HG03045 (cell line): ENCODE data around the gene PNPLA1.

ENCODE experiments used
- ATAC-seq: cut with Tn5 transposase; IDR thresholded peaks from one replicate; pipeline ENCODE4 v1.9.1; 2021; ENCODE audit warnings: mild to moderate bottlenecking, moderate library complexity; ENCODE audit not compliant: unreplicated experiment

The PNPLA1 gene

DNA sequence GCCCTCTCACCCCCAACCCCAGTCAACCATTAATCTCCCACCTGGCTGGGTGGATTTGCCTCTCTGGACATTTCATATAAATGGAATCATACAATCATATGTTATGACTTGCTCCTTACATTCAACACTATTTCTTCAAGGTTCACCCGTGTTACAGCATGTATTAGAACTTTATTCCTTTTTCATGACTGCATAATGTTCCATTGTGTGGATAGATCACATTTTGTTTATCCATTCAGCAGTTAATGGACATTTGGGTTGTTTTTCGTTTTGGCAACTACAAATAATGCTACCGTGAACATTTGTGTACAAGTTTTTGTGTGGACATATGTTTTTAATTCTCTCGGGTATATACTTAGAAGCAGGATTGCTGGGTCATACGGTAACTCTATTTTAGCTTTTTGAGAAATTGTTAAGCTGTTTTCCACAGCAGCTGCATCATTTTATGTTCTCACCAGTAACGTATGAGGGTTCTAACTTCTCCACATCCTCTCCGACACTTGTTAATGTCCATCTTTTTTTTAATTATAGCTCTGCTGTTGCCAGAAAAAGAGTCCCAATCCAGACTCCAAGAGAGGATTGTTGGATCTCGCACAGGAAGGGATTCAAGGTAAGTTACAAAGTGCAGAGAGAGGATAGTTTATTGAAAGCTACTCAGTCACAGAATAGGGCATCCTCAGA lies 82.8 kb downstream of the PNPLA1 start:
- no peak for ATAC-seq

DNA sequence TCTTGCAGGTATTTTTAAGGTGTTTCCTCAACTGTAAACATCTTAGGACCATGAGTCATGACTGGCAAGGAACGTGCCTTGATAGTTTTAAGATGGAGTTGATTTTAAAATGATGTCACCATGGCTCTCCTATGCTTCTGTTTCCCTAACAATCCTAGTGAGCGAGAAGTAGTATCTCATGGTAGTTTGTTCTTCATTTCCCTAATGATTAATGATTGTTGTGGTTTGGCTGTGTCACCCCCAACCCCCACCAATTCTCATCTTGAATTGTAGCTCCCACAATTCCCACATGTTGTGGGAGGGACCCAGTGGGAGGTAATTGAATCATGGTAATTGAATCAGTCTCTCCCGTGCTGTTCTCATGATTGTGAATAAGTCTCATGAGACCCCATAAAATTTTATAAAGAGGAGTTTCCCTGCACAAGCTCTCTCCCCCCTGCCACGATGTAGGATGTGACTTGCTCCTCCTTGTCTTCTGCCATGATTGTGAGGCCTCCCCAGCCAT lies 83.6 kb downstream of the PNPLA1 start:
- ATAC-seq, result no peak

GRCh38 chr6:36355819-36356218 lies 86.0 kb downstream of the PNPLA1 start:
- no peak for ATAC-seq

DNA sequence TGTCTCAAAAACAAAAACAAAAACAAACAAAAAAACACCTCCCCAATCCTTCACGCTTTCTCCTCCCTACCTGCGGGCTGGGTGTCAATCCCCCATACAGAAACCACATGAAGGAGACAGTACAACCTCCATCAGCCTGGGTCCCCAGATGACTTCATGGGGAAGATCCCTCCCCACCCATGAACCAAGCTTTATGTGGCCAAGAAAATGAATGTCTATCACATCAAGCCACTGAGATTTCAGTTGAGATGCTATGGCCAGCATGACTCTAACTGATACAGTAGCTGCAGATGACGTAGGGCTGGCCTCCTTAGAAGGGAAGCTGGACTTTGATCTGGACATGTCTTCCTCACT lies 88.0 kb downstream of the PNPLA1 start:
- ATAC-seq, result no peak
